AG09319 (cell line): ENCODE results near the gene GRID1.

Source experiments
- DNase-seq: peaks from one replicate; pipeline ENCODE4 v3.0.0-alpha.2; 2010; ENCODE audit warnings: low read depth; ENCODE audit errors: extremely low read depth
- CTCF ChIP-seq: IDR thresholded peaks from 2 replicates; pipeline ENCODE4 v1.5.1; 2011; ENCODE audit warnings: low read depth, mild to moderate bottlenecking, inconsistent platforms, low read length, moderate library complexity

The GRID1 gene

DNA sequence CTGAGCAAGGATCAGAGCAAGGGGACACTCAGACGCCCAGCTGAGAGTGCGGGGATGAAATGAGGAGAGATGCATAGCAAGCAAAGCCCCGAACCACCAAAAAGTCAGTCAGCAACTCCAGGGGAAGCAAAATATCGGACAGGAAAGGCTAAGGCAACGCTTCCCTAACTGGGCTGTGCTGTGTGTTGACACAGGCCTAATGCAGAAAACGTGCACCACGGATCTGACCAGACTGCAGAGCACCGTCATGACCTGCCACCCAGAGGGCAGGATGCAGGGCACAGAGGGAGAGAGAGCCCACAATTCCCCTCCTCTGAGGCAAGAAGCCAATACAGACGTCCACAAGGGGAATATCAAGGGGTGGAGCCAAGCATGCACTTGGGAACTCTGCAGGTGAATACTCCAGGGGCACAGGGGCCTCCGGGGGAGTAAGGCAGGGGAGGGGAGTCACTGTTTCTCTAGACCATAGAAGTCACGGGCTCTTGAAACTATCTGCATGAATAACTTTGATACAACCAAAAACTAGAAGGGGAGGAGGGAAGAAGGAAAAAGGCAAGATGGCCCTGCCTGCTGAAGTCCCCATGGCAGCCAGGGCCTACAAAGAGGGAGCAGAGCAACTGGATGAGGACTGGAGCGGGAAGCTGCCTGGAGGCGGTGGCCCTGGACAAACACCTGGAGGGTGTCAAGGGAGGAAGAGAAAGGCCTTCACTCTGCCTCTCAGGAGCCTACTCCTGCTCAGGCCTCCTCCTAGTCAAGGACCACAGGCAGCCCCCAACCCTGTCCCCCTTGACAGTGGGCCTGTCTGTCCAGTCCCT lies 26.2 kb downstream of the GRID1 start:
- TF ChIP-seq CTCF, result no peak
- DNase-seq, result no peak

GRCh38 chr10:86339226-86339865 lies 27.2 kb downstream of the GRID1 start:
- DNase-seq, result no peak
- no peak for TF ChIP-seq CTCF

DNA sequence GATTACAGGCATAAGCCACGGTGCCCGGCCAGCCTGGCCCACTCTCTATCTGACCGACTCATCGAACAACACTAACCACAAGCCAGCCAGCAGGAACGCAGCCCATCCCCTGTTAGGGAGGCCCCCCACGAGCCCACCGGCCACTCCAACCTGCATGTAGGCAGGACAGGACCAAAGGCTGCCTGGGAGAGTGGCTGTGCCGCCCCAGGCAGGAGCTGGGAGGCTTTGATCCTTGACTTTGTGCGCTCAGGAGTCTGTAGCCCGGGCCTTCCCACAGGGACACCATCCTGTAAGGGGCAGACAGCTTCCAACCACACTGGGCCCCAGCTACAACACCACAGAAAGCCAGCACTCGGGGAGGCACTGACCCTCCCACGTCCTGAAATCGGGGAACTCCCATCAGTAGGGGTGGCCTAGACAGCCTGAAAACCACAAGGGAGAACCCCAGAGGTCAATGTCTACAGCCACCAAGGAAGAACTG lies 29.4 kb downstream of the GRID1 start:
- no peak for DNase-seq
- no peak for TF ChIP-seq CTCF

DNA sequence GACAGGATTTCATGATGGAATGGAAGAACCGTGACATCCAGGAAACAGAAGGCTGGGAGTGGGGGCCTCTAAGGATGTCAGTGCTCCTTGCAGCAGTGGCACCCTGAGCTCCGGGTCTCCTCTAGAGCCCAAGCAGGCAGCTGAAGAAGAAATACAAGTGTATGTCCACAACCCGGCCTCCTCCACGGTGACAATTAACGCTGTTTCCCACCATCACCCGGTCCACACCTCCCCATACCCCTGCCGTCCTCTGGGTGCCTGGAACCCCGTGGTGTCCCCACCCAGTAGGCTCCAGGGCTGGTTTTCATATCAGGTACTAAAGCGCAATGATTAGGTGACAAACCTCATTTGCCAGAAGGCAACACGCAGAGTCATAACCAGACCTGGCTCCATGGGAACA lies 30.3 kb downstream of the GRID1 start:
- no peak for TF ChIP-seq CTCF
- no peak for DNase-seq

GRCh38 chr10:86335831-86336230 lies 30.8 kb downstream of the GRID1 start:
- no peak for TF ChIP-seq CTCF
- DNase-seq, result no peak

- DNase-seq, result no peak
- no peak for TF ChIP-seq CTCF
These were observed 31.3 kb downstream of the GRID1 start for GRCh38 chr10:86335257-86335656.

- TF ChIP-seq CTCF, result no peak
- DNase-seq, result no peak
These were observed 32.0 kb downstream of the GRID1 start for GRCh38 chr10:86334488-86335085.
